Measurements from ENCODE around the gene KIF6. TPM values are rescaled to one million over a fixed set of nuclear protein-coding genes. Genes with fewer than 3 reads are reported as not detected.

KIF6 gene
- total RNA-seq, 1 experiment from 2014 or later = 2.7 TPM

DNA sequence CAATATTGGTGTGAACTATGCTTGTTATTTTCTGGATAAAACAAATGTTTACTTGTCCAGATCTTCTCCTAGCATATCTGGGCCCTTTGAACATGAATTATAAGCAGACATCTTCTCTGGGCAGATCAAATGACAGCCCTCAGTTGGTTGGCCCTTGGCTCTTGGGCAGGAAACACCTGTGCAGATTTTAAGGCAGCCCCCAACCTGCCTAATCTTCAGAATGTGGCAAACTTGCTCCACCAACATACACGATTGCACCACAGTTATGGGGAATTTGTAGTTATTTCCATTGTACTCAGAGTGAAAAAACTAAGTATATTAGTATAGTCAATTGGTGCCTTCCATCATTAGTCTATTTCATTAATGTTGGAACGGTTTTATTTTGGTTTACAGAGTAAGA, 307.8 kb downstream of the KIF6 start:
- Histone ChIP-seq H3K36me3 (ENCODE audit: insufficient read depth, low read length, poor library complexity, severe bottlenecking) (no peaks in the 10 kb centered on the region), H3K27me3 (replicated peaks; ENCODE audit: insufficient read depth, low read depth, low read length, poor library complexity) (no peaks in the 10 kb centered on the region), H3K9me3 (ENCODE audit: low read depth, low read length, poor library complexity, severe bottlenecking) (no peaks in the 10 kb centered on the region), H3K4me3 (ENCODE audit: low read depth, low read length, poor library complexity, severe bottlenecking) (no peak overlapping the region), H3K27ac (ENCODE audit: low read depth, low read length, poor library complexity, severe bottlenecking) (no peak overlapping the region), H3K4me1 (ENCODE audit: insufficient read depth, low read length, poor library complexity, severe bottlenecking) (no peaks in the 10 kb centered on the region)
- CTCF ChIA-PET = no interaction called here
- no TSS peak for BruUV-seq (replicated peaks)
- POLR2A ChIA-PET (ENCODE audit: low non-redundant PET) = no interaction called here
- no peak for TF ChIP-seq EZH2 (IDR thresholded peaks at IDR 0.05; ENCODE audit: borderline replicate concordance, low read depth, low read length, poor library complexity, severe bottlenecking)
- TF ChIP-seq, protein P1, sequence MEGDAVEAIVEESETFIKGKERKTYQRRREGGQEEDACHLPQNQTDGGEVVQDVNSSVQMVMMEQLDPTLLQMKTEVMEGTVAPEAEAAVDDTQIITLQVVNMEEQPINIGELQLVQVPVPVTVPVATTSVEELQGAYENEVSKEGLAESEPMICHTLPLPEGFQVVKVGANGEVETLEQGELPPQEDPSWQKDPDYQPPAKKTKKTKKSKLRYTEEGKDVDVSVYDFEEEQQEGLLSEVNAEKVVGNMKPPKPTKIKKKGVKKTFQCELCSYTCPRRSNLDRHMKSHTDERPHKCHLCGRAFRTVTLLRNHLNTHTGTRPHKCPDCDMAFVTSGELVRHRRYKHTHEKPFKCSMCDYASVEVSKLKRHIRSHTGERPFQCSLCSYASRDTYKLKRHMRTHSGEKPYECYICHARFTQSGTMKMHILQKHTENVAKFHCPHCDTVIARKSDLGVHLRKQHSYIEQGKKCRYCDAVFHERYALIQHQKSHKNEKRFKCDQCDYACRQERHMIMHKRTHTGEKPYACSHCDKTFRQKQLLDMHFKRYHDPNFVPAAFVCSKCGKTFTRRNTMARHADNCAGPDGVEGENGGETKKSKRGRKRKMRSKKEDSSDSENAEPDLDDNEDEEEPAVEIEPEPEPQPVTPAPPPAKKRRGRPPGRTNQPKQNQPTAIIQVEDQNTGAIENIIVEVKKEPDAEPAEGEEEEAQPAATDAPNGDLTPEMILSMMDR (conservative IDR thresholded peaks at IDR 0.05; ENCODE audit: low read depth, low read length) = no peak
- no peak for DNase-seq (ENCODE audit: low spot score)
- intact Hi-C loops (cut with micrococcal nuclease; ENCODE audit: unreplicated experiment) = no loop called here

DNA sequence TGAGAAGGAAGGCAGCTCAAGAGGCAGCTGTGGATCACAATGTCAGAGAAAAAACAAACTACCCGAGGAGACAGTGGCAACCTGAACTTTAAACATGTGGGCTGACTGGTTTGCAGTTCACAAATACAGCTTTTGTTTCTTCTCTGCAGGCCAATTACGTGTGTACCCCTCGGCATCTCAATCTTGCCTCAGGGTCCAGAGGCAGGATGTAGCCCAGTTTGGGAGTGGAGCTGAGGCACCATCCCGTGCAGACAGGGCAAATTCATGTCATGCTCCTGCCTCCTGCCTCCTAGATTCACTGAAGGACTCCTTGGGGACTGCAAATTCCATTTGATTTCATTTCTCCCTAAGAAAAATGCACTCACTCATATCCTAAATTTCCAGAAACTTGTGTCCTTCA, 308.5 kb downstream of the KIF6 start:
- peak; percentile 50 for DNase-seq (ENCODE audit: low spot score)
- ChIA-PET CTCF (no interaction called here), POLR2A (ENCODE audit: low non-redundant PET) (no interaction called here)
- BruUV-seq (replicated peaks) = no TSS peak
- no peaks in the 10 kb centered on the region for H3K27me3 ChIP-seq (replicated peaks; ENCODE audit: insufficient read depth, low read depth, low read length, poor library complexity)
- intact Hi-C loops (cut with micrococcal nuclease; ENCODE audit: unreplicated experiment) = no loop called here
- no peaks in the 10 kb centered on the region for H3K36me3 ChIP-seq (ENCODE audit: insufficient read depth, low read length, poor library complexity, severe bottlenecking)
- no peak for TF ChIP-seq EZH2 (IDR thresholded peaks at IDR 0.05; ENCODE audit: borderline replicate concordance, low read depth, low read length, poor library complexity, severe bottlenecking)
- TF ChIP-seq, protein P1 (conservative IDR thresholded peaks at IDR 0.05; ENCODE audit: low read depth, low read length) = no peak
- H3K4me3 ChIP-seq (ENCODE audit: low read depth, low read length, poor library complexity, severe bottlenecking) = no peak overlapping the region
- no peaks in the 10 kb centered on the region for H3K4me1 ChIP-seq (ENCODE audit: insufficient read depth, low read length, poor library complexity, severe bottlenecking)
- no peaks in the 10 kb centered on the region for H3K9me3 ChIP-seq (ENCODE audit: low read depth, low read length, poor library complexity, severe bottlenecking)
- no peak overlapping the region for H3K27ac ChIP-seq (ENCODE audit: low read depth, low read length, poor library complexity, severe bottlenecking)

DNA sequence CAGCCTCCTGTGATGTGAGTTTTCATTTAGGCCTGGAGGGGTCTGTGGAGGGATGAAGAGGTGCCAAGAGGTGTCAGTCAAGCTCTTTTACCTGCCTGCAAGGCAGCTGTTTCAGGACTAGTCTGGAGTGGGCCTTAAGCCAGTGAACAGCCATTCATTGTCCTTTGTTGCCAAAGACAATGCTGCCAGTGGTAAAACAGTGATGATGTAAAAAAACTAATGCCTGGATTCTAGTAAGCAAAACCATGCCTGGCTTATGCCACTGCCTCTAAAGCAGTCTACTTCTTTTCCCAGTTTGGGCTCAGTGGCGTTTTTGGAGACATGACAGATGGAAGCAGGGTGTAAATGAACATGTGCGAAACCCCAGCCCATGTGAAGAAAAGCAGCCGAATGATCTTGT, 309.2 kb downstream of the KIF6 start:
- TF ChIP-seq, protein P1 (conservative IDR thresholded peaks at IDR 0.05; ENCODE audit: low read depth, low read length) = no peak
- TF ChIP-seq EZH2 (IDR thresholded peaks at IDR 0.05; ENCODE audit: borderline replicate concordance, low read depth, low read length, poor library complexity, severe bottlenecking) = no peak
- Histone ChIP-seq H3K4me1 (ENCODE audit: insufficient read depth, low read length, poor library complexity, severe bottlenecking) (no peaks in the 10 kb centered on the region), H3K27me3 (replicated peaks; ENCODE audit: insufficient read depth, low read depth, low read length, poor library complexity) (no peaks in the 10 kb centered on the region), H3K4me3 (ENCODE audit: low read depth, low read length, poor library complexity, severe bottlenecking) (no peak overlapping the region), H3K27ac (ENCODE audit: low read depth, low read length, poor library complexity, severe bottlenecking) (no peak overlapping the region), H3K36me3 (ENCODE audit: insufficient read depth, low read length, poor library complexity, severe bottlenecking) (no peaks in the 10 kb centered on the region), H3K9me3 (ENCODE audit: low read depth, low read length, poor library complexity, severe bottlenecking) (no peaks in the 10 kb centered on the region)
- ChIA-PET CTCF (no interaction called here), POLR2A (ENCODE audit: low non-redundant PET) (no interaction called here)
- intact Hi-C loops (cut with micrococcal nuclease; ENCODE audit: unreplicated experiment) = no loop called here
- DNase-seq (ENCODE audit: low spot score) = no peak
- no TSS peak for BruUV-seq (replicated peaks)
